HG03159 (cell line): Measurements from ENCODE around the gene HSPG2.
"Not testable (repeated sequence)": the region's sequence is repeated elsewhere in the genome, so short reads cannot be mapped to it uniquely, and the experiment has no call there.

Experiments used
- ATAC-seq: cut with Tn5 transposase; IDR thresholded peaks from one replicate; pipeline ENCODE4 v1.9.1; 2021; ENCODE audit warnings: mild to moderate bottlenecking, moderate library complexity; ENCODE audit not compliant: unreplicated experiment

HSPG2 gene

DNA sequence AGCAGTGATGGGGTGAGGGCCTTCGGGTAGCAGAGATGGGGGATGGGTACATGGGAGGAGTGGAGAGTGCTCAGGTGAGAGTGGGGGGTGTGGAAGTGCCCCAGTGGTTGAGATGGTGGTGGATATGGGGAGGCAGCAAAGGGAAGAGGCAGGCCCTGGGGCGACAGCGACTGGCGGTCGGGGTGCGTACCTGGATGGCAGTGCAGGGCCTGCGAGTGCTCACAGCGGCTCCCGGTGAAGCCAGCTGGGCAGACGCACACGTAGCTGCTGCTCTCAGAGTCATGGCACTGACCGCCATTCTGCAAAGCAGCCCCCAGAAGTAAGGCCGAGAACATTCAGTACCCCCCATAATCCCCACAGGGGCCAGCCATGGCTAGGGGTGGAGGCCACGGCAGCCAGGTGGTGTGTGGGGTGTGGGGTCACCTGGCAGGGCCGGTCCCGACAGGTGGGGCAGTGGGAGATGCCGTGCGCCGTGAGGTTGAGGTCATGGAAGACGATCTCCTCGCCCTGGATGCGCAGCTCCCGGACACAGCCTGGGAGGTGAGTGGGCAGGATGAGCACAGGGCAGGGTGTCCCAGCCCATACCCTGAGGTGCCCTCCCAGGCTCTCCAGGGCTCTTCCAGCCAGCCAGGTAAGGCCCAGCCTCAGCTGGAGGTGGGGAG, 106.2 kb downstream of the HSPG2 start:
- no peak for ATAC-seq

DNA sequence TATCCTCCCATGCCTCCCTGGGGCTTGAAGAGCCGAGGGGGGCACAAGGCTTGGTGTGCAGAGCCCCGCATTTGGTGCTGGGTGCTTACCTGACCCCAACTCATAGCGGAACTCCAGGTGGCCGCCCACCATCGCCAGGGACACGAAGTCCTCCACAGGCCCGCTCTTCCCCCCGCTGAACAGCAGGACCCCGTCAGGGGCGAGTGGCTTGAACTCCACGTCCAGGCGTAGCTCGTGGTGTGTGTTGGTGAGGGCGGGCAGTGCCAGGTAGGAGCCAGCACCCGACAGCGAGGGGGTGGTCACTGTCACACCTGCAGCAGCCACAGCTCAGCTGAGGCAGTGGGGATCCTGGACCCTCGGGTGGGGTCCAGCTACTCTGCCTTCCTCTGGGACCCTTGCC, 107.8 kb downstream of the HSPG2 start:
- ATAC-seq: no peak

DNA sequence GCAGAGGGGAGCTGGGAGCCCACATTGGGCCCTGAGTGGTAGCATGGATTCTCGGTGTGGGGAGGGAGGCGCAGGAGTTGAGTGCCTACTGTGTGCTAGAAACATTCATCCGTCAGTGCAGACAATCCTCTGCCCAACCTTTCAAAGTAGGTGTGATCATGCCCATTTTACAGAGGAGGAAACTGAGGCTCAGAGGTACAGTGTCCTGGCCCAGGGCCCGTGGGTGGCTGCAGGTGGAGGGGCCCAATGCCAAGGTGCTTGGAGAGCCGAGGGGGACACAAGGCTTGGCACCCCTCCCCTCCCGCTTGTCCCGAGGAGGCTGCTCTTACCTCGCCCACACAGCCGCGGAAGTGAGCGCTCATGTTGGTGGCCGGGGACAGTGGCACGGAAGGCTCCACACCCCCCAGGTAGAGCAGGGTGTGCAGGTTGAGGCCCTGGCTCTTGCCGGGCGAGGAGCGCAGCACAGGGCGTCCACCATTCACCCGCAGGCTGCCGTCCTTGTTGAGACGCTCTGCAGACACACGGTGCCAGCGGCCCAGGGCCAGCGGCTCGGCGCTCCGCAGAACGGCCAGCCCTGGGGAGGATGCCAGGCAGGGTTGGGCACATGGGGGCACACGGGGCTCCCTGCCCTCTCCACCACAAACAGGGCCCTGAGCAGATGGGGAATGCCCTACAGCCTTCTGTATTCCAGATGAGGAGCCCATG, 108.5 kb downstream of the HSPG2 start:
- ATAC-seq: no peak

DNA sequence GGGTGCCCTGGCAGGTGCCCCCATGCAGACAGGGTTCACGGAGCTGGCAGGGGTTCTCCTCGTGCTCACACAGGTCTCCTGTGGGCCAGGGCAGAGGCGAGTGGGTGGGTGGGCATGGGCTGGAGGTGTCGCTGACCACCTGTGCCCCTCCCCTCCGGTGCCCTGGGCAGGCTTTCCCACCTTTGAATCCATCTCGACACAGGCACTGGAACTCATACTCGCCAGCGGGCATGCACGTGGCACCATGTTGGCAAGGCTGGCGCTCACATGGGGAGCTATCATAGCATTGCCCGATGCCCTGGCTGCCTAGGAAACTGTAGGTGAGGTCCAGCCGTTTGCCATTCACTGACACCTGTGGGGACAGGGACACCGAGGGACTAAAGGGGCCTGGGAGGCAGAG, 109.0 kb downstream of the HSPG2 start:
- no peak for ATAC-seq

DNA sequence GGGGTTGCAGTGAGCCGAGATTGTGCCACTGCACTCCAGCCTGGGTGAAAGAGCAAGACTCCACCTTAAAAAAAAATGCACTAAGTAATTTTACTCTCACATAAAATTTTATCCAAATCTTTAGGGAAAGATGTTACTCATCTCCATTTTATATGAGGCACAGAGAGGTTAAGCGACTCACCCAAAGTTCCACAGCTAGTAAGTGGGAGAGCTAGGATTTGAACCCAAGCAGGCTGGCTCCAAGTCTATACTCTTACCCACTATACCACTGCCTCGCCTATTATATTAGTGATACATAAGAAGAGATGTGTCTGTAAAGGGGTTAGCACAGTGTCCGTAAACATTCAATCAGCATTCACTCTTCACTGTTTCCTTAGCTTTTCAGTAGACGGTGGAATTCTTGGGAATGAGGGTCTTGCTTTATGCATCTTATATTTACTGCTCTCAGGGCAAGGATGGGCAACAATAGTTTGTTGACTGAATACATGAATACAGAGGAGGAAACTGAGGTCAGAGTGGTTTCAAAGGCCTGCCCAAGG, 109.9 kb downstream of the HSPG2 start:
- ATAC-seq: no peak

DNA sequence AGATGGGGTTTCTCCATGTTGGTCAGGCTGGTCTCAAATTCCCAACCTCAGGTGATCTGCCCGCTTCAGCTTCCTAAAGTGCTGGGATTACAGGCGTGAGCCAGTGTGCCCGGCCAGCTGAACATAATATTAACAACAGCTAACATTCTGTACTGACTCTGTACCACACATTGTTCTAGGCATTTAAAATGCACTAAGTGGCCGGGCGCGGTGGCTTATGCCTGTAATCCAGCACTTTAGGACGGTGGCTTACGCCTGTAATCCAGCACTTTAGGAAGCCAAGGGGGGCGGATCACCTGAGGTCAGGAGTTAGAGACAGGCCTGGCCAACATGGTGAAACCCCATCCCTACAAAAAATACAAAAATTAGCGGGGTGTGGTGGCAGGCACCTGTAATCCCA, 110.4 kb downstream of the HSPG2 start:
- ATAC-seq: not testable (repeated sequence)

DNA sequence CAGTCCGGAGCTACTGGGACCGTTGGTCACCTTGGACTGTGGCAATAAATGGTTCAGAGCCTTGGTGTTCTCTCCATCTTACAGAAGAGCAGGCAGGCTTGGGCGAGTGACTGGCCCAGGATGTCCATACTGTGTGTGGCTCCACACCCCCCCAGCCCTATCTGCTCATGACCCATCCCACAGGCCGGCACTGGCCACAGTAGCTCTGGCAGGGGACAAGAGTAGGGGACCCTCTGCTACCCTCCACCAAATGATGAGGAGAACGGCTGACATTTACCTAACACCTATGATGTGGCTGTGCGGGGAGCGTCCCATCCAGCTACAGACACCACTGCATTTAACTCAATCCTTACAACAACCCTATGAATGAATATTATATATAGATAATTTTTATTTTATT, 111.7 kb downstream of the HSPG2 start:
- no peak for ATAC-seq

DNA sequence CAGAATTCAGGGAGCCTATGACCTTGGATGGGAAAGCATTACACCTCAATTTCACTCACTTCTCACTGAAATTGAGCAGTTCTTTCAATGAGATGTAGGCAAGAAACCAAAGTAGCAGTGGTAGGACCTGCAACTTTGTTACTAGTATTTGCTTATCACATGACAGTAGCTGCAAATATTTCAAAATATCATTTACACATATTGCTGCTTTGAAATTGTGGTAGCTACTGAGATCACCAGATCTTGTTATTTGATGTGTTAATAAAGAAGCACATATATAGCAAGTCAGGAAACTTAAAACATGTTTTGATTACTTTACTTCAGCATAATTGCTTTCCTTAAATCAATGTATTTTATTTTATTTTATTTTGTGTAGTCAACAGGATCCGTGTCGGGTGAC, 112.2 kb downstream of the HSPG2 start:
- ATAC-seq: no peak

DNA sequence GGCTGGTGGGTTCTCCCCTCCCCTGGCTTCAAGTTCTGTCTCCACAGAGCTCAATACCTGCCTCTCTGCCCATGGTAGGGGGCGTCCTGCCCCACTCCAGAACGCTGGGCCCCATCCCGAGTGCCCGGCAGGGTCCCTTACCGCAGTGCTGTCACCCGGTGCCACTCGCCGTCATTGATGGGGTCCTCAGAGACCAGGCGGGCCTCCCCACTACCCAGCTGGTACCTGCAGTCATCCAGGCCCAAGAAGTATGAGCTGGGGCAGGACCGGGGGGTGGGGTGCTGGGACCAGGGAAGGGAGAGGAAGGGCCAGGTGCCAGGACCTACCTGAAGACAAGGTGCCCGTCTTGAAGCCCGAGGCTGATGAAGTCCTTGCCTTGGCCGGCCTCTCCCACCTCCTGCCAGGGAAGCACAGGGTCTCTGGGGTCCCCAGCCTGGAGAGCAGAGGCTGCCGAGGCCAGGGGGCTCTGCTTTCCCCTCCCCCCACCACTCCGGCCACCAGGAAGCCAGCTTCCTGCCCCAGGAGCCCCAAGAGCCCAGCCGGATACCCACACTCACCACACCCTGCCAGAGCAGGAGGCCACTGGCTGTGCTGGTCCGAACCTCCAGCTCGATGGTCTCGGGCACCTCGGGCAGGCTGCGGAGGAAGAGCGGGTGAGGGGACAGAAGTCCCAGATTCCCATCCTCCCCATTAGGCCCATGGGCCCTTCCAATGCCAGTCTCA, 113.0 kb downstream of the HSPG2 start:
- no peak for ATAC-seq

DNA sequence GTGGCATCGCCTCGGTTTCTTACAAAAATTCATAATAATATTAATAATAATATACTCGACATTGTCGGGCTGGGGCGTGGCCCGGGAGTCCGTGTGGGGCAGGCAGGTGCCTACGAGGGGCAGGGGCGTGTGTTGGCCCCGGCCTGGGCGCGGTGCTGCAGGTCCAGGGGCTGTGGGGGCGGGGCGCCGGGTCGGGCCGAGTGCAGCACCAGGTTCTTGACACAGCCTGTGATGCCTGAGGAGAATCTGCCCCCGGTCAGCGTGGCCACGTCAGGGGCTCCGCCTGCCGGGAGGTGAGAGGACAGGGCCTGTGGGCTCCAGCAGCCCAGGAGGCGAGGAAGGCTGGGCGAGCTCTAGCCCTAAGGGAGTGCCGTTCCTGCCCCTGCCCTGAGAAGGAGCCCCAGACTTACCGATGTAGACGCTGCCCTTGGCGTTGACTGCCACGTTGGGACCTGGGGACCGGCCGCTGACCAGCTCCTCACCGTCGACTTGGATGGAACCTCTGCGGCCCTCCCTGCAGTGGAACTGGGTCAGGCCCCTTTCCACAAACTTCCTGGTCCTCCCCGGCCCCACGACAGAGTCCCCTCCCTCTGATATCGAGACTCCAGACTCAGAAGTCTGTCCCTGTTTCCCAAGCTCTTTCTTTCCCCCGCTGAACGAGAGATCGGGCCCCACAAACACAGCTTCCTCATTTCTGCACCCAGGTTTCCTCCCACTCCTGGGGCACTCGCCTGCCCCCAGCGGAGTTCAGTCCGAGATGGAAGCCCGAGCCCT, 113.7 kb downstream of the HSPG2 start:
- ATAC-seq: no peak

DNA sequence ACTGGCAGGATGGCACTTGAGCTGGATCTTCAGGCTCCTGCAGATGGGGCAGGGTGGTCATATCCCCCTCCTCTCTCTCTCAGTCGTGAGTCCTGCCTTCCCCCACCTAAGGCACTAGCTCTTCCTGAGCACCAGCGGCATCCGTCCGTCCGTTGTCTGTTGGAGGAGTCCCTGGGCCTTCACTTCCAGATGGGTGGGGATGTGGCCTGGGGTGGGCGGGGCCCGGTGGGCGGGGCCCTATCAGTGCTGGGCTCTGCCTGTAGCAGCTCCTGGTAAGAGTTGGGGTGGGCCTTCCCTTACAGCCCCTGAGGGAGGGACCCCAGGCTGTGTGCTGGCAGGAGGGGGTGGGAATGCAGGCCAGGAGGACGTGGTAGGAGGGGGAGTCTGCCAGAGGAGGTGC, 114.8 kb downstream of the HSPG2 start:
- no peak for ATAC-seq

DNA sequence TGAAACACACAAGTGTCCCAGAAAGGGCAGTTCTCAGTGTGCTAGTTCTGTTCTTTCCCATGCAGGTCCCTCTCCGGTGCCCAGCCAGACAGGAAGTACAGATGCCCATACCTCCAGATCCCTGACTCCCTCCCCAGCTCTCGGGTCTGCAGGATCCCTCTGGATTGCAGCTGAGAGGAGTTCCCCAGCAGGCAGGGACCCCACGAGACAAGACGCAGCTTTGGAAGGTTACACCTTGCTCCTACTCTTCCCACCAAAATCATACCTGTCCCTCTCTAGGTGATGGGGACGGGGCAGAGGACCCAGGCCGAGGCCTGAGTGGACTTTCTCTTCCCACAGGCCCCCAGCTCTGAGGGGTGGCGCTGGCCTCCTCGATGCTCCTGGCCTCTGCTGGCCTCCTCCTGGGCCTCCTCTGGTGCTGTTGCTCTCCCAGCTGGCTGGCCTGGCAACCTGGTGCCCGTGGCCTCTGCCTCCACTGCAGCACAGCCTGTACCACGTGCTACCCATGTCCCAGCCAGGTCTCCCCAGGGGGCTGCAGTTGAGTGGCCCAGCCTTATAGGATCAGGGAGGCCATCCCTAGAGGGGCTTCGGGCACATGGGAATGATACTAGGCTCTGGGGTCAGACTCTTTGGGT, 115.6 kb downstream of the HSPG2 start:
- no peak for ATAC-seq

DNA sequence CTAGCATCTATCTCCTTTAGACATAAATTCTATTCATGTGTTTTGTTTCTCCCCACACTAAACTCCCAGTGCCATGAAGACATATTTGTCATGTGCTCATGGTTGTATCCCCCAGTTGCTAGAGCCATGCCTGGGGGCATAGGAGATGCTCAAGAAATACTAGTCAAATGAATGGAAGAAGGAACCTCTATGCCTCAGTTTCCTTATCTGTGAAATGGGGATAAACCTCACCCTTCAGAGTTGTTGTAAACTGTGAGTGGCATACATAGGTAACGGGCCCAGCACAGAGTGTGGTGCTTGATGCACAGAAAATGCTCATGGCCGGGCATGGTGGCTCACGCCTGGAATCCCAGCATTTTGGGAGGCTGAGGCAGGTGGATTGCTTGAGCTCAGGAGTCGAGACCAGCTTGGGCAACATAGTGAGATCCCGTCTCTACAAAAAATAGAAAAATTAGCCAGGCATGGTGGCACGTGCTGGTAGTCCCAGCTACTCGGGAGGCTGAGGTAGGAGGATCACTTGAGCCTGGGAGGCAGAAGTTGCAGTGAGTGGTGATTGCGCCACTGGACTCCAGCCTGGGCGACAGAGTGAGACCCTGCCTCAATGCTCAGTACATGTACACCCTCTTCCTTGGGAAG, 116.4 kb downstream of the HSPG2 start:
- no peak for ATAC-seq

DNA sequence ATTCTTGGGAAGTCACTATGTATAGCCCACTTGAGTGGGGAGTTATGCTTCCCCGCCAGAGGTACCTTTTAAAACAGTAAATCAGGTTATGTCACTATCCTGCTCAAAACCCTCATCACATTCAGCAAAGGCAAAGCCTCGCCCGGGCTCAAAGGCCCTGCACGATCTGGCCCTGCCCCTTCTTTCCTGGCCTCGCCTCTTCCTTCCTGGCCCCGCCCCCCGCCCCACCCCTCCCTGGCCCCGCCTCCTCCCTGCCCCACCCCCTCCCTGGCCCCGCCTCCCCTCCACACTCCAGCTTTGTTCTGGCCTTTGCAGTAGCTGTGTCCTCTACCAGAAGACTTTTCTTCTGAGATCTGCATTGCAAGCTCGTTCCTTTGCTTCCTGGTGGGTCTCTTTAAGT, 118.5 kb downstream of the HSPG2 start:
- no peak for ATAC-seq

DNA sequence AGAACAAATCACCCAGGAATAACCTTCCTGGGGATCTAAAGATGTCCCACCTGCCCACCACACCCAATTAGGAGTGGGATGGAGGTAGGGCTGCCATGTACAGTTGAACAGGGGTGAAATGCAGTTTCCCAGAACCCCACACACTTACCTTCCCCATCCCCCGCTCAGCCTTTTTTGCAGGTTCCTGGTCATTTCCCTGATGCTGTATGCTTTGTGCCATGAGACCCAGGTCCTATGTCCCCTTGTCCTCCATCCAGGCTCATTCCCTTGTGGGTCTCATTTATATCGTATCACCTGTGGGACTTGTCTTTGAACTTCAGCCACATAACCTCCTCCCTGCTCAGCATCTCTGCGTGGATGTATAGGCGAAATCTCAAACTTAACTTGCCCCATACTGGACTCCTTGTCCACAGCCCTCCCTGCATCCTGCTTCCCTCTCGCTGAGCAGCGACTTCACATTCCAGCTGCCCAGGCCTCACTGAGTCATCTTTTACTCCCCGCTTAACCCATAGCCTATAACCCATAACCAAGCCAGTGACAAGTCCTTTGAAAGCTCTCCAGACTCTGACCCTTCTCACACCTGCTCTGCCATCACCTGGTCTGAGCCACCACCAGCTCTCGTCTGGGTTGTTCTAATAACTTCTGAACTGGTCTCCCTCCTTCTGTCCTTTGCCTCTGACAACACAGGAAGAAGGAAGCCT, 120.4 kb downstream of the HSPG2 start:
- ATAC-seq: no peak

DNA sequence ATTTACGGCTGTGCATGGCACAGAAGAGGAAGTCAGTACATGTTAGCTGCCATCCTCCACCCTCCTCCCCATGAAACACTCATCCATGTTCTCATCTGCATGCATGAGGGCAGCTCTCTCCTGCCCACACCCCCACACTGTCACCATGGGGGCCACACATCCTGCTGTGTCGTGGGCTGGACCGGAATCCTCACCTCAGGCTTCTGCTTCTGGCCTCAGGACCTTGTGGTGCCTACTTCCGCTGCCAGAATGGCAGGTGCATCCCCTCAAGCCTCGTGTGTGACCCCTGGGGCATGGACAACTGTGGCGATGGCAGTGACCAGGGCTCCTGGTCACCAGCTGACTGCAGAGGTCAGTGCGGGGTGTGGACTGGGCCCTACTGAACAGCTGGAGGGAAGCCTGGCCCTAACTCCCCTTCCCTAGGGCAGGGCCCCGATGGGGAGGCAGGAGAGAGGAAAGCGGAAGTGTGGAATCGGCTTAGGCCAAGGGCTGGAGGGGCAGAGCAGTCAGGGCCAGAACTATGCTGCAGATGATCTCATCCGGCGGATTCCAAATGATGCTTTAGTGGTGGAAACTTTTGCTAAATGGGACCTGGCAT, 121.3 kb downstream of the HSPG2 start:
- ATAC-seq: no peak

DNA sequence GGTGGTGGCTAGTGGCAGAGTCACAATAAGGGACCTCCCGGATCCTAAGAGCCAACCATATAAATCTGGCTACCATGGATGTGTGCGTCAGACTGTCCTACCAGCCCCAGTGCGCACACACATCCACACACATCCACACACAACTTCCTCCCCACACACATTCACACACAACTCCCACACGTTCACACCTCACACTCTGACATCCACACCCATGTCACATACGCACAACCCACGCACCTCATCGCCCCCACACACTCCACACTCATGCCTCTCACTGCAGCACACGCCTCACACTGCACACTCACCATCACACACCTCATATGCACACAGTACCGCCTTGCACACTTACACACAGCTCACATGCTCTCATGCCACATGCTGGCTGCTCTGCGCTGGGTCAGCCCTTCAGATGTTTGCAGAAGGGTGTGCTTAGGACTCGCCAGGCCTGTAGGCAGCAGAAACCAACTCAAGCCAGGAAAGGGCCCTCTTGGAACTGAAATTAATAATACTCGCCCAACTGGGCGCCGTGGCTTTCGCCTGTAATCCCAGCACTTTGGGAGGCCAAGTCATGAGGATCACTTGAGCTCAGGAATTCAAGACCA, 122.0 kb downstream of the HSPG2 start:
- no peak for ATAC-seq

DNA sequence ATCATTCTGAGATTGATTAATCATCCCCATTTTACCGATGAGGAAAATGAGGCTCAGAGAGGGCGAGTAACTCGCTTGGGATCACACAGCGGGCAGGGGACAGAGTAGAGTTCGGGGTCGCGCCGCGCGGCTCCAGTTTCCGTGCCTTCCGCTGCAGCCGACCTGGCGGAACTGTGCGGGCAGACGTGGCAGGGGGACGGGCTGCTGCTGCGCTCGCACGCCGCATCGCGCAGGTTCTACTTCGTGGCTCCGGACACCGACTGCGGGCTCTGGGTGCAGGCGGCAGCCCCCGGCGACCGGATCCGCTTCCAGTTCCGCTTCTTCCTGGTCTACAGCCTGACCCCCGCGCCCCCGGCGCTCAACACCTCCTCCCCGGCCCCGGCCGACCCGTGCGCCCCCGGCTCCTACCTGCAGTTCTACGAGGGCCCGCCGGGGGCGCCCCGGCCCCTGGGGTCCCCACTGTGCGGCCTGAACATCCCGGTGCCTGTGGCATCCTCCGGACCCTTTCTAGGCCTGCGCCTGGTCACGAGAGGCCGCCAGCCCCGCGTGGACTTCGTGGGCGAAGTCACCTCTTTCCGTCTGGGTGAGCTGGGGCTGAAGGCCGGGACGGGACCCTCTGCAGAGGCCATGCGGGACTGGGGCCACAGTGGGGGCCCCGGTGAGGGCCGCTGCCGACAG, 122.7 kb downstream of the HSPG2 start:
- ATAC-seq: no peak
